ENCODE data around the gene SLC2A8.

Gene SLC2A8

DNA sequence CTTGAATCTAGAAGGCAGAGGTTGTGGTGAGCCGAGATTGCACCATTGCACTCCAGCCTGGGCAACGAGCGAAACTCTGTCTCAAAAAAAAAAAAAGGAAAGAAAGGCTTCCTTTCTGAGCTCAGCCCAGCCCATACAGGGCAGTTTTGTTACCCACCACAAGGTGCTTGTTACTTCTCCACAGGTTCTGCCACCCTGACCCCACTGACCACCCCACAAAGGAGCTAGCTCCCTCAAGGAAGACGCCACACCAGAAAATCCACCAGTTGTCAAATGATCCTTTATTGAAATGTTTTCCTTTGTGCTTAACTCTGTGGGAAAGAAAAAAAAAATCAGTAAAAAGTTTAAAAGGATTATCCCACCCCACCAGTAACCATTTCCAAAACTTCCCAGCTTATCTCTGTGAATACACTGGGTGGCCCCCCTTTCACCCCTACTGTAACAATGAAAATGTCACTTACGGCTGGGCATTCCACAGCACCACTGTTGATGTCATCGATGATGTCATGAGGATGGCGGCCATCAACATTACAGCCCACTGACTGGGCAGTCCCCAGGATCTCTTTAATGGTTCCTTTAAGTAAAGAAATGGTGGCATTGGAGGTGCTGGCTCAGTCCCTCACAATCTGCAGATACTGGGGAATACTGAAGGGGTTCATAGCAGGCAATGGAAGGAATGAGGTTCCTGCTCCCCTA lies 50.6 kb downstream of the SLC2A8 start:
- DNase-seq (ENCODE audit: low spot score) = no peak
- TF ChIP-seq, protein P1, sequence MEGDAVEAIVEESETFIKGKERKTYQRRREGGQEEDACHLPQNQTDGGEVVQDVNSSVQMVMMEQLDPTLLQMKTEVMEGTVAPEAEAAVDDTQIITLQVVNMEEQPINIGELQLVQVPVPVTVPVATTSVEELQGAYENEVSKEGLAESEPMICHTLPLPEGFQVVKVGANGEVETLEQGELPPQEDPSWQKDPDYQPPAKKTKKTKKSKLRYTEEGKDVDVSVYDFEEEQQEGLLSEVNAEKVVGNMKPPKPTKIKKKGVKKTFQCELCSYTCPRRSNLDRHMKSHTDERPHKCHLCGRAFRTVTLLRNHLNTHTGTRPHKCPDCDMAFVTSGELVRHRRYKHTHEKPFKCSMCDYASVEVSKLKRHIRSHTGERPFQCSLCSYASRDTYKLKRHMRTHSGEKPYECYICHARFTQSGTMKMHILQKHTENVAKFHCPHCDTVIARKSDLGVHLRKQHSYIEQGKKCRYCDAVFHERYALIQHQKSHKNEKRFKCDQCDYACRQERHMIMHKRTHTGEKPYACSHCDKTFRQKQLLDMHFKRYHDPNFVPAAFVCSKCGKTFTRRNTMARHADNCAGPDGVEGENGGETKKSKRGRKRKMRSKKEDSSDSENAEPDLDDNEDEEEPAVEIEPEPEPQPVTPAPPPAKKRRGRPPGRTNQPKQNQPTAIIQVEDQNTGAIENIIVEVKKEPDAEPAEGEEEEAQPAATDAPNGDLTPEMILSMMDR (IDR thresholded peaks at IDR 0.05; ENCODE audit: extremely low read depth, insufficient read depth, missing control alignments) = no peak
- in situ Hi-C loops (cut with MboI; ENCODE audit: low pct_unique_long_range_greater_than_20kb, low sequenced_read_pairs, unreplicated experiment) = no loop called here

- TF ChIP-seq, protein P1 (IDR thresholded peaks at IDR 0.05; ENCODE audit: extremely low read depth, insufficient read depth, missing control alignments) = no peak
- in situ Hi-C loops (cut with MboI; ENCODE audit: low pct_unique_long_range_greater_than_20kb, low sequenced_read_pairs, unreplicated experiment) = no loop called here
- DNase-seq (ENCODE audit: low spot score) = no peak
Measured at GRCh38 chr9:127448112-127448805, 51.3 kb downstream of the SLC2A8 start.

DNA sequence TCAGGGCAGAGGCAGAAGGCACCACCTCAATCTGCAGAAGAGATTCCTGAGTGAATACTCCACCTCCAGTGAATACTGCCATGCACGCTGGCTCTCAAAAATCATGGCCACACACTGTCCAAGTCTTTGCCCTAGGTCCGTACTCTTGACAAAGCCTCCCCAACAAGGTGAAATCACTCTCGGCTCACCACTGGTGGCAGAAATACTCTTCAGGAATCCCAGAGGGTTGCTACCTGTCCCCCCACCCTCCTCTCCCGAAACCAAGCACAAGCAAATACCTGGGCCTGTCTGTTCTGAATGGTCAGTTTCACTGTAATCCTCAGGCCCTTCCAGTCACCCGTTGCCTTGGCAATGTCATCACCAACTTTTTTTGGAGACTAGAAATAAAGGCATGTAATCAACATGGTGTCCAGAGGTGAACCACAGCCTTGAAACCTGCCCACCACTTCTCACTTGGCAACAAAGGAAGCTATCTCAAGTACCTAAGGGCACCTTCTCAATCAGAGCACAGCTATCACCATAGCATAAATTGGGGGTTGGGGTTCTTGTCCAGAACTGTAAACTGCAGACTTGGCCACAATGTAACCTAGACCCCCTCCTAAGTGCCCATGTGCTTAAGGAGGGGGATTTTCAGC lies 52.5 kb downstream of the SLC2A8 start:
- TF ChIP-seq, protein P1 (IDR thresholded peaks at IDR 0.05; ENCODE audit: extremely low read depth, insufficient read depth, missing control alignments) = no peak
- DNase-seq (ENCODE audit: low spot score) = no peak
- in situ Hi-C loops (cut with MboI; ENCODE audit: low pct_unique_long_range_greater_than_20kb, low sequenced_read_pairs, unreplicated experiment) = no loop called here

- in situ Hi-C loops (cut with MboI; ENCODE audit: low pct_unique_long_range_greater_than_20kb, low sequenced_read_pairs, unreplicated experiment) = no loop called here
- DNase-seq (ENCODE audit: low spot score) = no peak
Measured at GRCh38 chr9:127450243-127450760, 53.3 kb downstream of the SLC2A8 start.

GRCh38 chr9:127450830-127451607 lies 54.0 kb downstream of the SLC2A8 start, which contains the start of the genes LRSAM1 and RPL12:
TSS of gene LRSAM1 (plus strand) at chr9:127451510. CDS start at chr9:127454528, 3,018 bp downstream.
TSS of gene RPL12 (minus strand) at chr9:127451406. CDS start at chr9:127451317, 89 bp downstream.
- peak; percentile 96 for DNase-seq (ENCODE audit: low spot score)
- in situ Hi-C loops (cut with MboI; ENCODE audit: low pct_unique_long_range_greater_than_20kb, low sequenced_read_pairs, unreplicated experiment) = no loop called here
- TF ChIP-seq, protein P1 (IDR thresholded peaks at IDR 0.05; ENCODE audit: extremely low read depth, insufficient read depth, missing control alignments) = peak; percentile 27

More at GRCh38 chr9:127450243-127450760, 53.3 kb downstream of the SLC2A8 start:
- TF ChIP-seq, protein P1 (IDR thresholded peaks at IDR 0.05; ENCODE audit: extremely low read depth, insufficient read depth, missing control alignments) = no peak

DNA sequence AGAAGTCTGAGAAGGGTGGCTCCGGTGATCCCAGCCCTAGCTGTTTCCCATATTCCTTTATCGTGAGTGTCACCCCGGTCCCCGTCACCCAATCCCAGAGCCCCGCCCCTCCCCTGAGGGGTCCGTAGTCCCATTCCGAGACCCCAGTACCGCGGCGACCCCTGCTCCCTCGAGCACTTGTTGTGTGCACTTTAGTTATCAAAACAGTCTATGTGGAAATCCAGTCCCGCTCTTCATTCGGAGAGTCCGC lies 54.6 kb downstream of the SLC2A8 start:
- no peak for DNase-seq (ENCODE audit: low spot score)
- in situ Hi-C loops (cut with MboI; ENCODE audit: low pct_unique_long_range_greater_than_20kb, low sequenced_read_pairs, unreplicated experiment) = no loop called here

More for the DNA sequence above, 54.6 kb downstream of the SLC2A8 start:
- TF ChIP-seq, protein P1 (IDR thresholded peaks at IDR 0.05; ENCODE audit: extremely low read depth, insufficient read depth, missing control alignments) = no peak
